A673 (cell line): ENCODE measurements around the gene MCM10.

Experiments used
- EZH2 ChIP-seq: fragments of 200-600 bp; sonication (generic); IDR thresholded peaks from 2 replicates; pipeline ENCODE4 v1.6.1; 2017; ENCODE audit warnings: borderline replicate concordance, low read depth, mild to moderate bottlenecking, mixed read lengths, antibody characterized with exemption, low read length; ENCODE audit not compliant: poor library complexity, severe bottlenecking
- TF ChIP-seq, protein P1 (sequence below): fragments of 300-800, 200-600 bp; sonication (generic); conservative IDR thresholded peaks from 2 replicates; pipeline ENCODE4 v1.5.1; 2017; ENCODE audit warnings: low read depth, mild to moderate bottlenecking, antibody characterized with exemption, low read length, moderate library complexity, mixed read lengths

DNA sequence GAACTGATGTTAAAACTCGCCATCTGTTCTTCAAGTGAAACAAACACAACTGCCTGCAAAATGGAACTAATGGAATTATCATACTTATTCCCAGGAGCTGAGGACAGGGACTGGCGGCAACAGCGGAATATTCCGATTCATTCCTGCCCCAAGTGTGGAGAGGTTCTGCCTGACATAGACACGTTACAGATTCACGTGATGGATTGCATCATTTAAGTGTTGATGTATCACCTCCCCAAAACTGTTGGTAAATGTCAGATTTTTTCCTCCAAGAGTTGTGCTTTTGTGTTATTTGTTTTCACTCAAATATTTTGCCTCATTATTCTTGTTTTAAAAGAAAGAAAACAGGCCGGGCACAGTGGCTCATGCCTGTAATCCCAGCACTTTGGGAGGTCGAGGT is 24.7 kb upstream of the MCM10 start:
- TF ChIP-seq EZH2 = no peak
- TF ChIP-seq, protein P1, sequence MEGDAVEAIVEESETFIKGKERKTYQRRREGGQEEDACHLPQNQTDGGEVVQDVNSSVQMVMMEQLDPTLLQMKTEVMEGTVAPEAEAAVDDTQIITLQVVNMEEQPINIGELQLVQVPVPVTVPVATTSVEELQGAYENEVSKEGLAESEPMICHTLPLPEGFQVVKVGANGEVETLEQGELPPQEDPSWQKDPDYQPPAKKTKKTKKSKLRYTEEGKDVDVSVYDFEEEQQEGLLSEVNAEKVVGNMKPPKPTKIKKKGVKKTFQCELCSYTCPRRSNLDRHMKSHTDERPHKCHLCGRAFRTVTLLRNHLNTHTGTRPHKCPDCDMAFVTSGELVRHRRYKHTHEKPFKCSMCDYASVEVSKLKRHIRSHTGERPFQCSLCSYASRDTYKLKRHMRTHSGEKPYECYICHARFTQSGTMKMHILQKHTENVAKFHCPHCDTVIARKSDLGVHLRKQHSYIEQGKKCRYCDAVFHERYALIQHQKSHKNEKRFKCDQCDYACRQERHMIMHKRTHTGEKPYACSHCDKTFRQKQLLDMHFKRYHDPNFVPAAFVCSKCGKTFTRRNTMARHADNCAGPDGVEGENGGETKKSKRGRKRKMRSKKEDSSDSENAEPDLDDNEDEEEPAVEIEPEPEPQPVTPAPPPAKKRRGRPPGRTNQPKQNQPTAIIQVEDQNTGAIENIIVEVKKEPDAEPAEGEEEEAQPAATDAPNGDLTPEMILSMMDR = no peak
